HG03469 (cell line): ENCODE data around the gene AP1M2.
"Not testable (repeated sequence)": the region's sequence is repeated elsewhere in the genome, so short reads cannot be mapped to it uniquely, and the experiment has no call there.

Experiments used
- ATAC-seq: cut with Tn5 transposase; IDR thresholded peaks from one replicate; pipeline ENCODE4 v1.9.1; 2021; ENCODE audit warnings: mild to moderate bottlenecking, moderate library complexity, moderate number of reproducible peaks; ENCODE audit not compliant: unreplicated experiment

Gene AP1M2

GRCh38 chr19:10543420-10544241 is 43.5 kb downstream of the AP1M2 start, which contains the start of gene ATG4D:
Gene ATG4D (plus strand): TSS chr19:10543904. CDS start chr19:10544091, 187 bp downstream.
- ATAC-seq = no peak

- no peak for ATAC-seq
These were observed 44.1 kb downstream of the AP1M2 start for GRCh38 chr19:10543059-10543419.

- not testable (repeated sequence) for ATAC-seq
These were observed 48.1 kb downstream of the AP1M2 start for GRCh38 chr19:10539016-10539415.

- ATAC-seq = no peak
These were observed 48.7 kb downstream of the AP1M2 start for GRCh38 chr19:10538204-10538983.

- ATAC-seq = no peak
These were observed 49.4 kb downstream of the AP1M2 start for GRCh38 chr19:10537668-10538067.

- no peak for ATAC-seq
These were observed 51.5 kb downstream of the AP1M2 start for GRCh38 chr19:10535613-10536012.

GRCh38 chr19:10533646-10534386 is 53.3 kb downstream of the AP1M2 start:
- no peak for ATAC-seq

GRCh38 chr19:10532457-10532856 is 54.7 kb downstream of the AP1M2 start:
- ATAC-seq = no peak

- not testable (repeated sequence) for ATAC-seq
These were observed 60.2 kb downstream of the AP1M2 start for GRCh38 chr19:10526887-10527286.

- no peak for ATAC-seq
These were observed 61.5 kb downstream of the AP1M2 start for GRCh38 chr19:10525636-10526035.

GRCh38 chr19:10523135-10523636 is 63.9 kb downstream of the AP1M2 start:
- ATAC-seq = no peak
